IPS DF 6.9 (cell line): Measurements from ENCODE around the gene DISC1.

Experiments used
- DNase-seq: peaks from one replicate; pipeline ENCODE4 v3.0.0-alpha.2; 2013; ENCODE audit warnings: low read depth, low spot score
- H3K27ac ChIP-seq: one replicate; pipeline ENCODE4 v1.5.1; 2013; ENCODE audit warnings: low read length, control low read depth
- H3K27me3 ChIP-seq: 2 replicates; pipeline ENCODE4 v1.6.1; 2013; ENCODE audit warnings: mild to moderate bottlenecking, low read length; ENCODE audit not compliant: control insufficient read depth, insufficient read depth
- H3K36me3 ChIP-seq: 2 replicates; pipeline ENCODE4 v1.6.1; 2013; ENCODE audit warnings: low read length; ENCODE audit not compliant: control insufficient read depth, insufficient read depth
- H3K4me1 ChIP-seq: 2 replicates; pipeline ENCODE4 v1.6.1; 2013; ENCODE audit warnings: low read length; ENCODE audit not compliant: control insufficient read depth, insufficient read depth
- H3K4me3 ChIP-seq: 2 replicates; pipeline ENCODE4 v1.5.1; 2013; ENCODE audit warnings: mild to moderate bottlenecking, low read length
- H3K9me3 ChIP-seq: 2 replicates; pipeline ENCODE4 v1.6.1; 2013; ENCODE audit warnings: low read length, inconsistent platforms; ENCODE audit not compliant: control insufficient read depth, insufficient read depth
- WGBS: extraction: QIAGEN DNeasy Blood & Tissue Kit; methylation state at CpG from one replicate; pipeline ENCODE4 v1.1.7; 2013; ENCODE audit warnings: mixed read lengths, missing lambda C conversion rate; ENCODE audit not compliant: insufficient read length, insufficient coverage; 5-methylcytosine and 5-hydroxymethylcytosine counted together

DISC1 gene

DNA sequence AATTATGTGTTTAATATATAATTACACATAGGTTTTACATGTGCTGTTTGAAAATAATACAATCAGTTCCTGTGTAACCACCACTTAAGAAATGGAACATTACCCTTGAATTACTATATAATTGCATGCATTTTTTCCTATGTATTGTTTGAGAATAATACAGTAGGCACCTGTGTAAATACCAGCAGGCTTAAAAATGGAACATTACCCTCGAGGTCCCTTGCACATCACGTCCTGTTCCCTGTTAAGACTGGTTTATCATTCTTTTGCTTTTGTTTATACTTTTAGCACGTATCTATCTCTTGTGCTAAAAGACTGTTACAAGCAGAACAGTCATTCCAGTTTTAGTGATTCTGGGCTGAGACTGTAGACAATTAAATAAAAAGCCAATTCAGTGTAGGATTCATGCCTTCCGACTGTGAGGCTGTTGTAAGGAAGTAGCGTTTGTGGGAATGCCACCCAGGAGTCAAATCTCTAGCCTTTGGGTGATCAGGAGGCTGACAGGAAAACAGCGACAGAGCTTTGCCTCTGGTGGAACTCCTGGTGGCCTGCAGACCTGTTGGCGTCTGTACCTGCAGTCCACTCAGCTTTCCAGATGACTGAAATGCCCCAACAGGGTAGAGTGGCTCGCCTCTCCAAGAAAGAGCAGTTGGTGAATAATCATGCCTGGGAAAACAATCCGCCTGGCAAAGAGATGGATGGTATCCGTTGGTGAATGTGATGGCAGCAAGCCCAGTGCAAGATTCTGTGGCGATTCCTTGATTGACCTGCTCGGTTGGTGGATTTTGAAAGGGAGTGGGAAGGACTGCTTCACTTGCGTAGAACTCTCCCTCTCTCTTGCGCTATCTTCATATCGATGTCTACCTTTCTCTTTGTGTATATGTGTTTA, 58.0 kb downstream of the DISC1 start:
- Histone ChIP-seq H3K36me3 (no peaks in the 10 kb centered on the region), H3K9me3 (no peaks in the 10 kb centered on the region; the same call in 1 of the 2 replicates), H3K4me1 (no peaks in the 10 kb centered on the region), H3K27me3 (no peaks in the 10 kb centered on the region), H3K27ac (no peak overlapping the region), H3K4me3 (no peak overlapping the region)
- no CpG with 5 or more reads among the region's 15 CpGs for WGBS
- DNase-seq: no peak

GRCh38 chr1:231686384-231686783, 59.8 kb downstream of the DISC1 start:
- WGBS: no CpG with 5 or more reads among the region's 4 CpGs
- H3K4me3 ChIP-seq: no peak overlapping the region
- no peaks in the 10 kb centered on the region; the same call in 1 of the 2 replicates for H3K9me3 ChIP-seq
- DNase-seq: no peak
- 0 out of 2 replicates have a peak, but pooled peaks cover 1% of the 10 kb centered on the region for H3K4me1 ChIP-seq
- no peaks in the 10 kb centered on the region for H3K36me3 ChIP-seq
- H3K27me3 ChIP-seq: no peaks in the 10 kb centered on the region
- no peak overlapping the region for H3K27ac ChIP-seq

GRCh38 chr1:231688989-231689388, 62.4 kb downstream of the DISC1 start:
- Histone ChIP-seq H3K36me3 (no peaks in the 10 kb centered on the region), H3K9me3 (no peaks in the 10 kb centered on the region; the same call in 1 of the 2 replicates), H3K4me3 (no peak overlapping the region), H3K27ac (no peak overlapping the region), H3K27me3 (no peaks in the 10 kb centered on the region), H3K4me1 (0 out of 2 replicates have a peak, but pooled peaks cover 1% of the 10 kb centered on the region)
- DNase-seq: no peak
- WGBS: no CpG with 5 or more reads among the region's 4 CpGs

DNA sequence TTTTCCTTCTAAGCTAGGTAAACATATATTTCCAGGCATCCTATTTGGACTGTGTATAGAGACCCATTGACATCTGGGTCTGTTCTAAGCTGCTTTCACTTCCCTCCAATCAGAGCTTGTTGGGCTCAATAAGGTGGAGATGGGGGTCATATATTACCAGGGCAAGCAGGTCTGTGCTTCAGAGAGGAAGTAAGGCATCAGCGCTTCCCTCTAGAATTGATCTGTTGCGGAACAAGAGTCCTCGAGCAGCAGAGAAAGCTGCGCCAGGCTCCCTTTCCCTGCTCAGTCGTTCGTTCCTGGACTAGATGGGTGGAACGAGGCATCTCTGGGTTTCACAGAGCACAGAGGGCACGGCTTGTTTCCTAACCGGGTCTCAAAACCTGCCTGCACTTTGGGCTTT, 63.5 kb downstream of the DISC1 start:
- Histone ChIP-seq H3K36me3 (no peaks in the 10 kb centered on the region), H3K4me1 (0 out of 2 replicates have a peak, but pooled peaks cover 1% of the 10 kb centered on the region), H3K27me3 (no peaks in the 10 kb centered on the region), H3K4me3 (no peak overlapping the region), H3K9me3 (no peaks in the 10 kb centered on the region; the same call in 1 of the 2 replicates), H3K27ac (no peak overlapping the region)
- no peak for DNase-seq
- no CpG with 5 or more reads among the region's 9 CpGs for WGBS

DNA sequence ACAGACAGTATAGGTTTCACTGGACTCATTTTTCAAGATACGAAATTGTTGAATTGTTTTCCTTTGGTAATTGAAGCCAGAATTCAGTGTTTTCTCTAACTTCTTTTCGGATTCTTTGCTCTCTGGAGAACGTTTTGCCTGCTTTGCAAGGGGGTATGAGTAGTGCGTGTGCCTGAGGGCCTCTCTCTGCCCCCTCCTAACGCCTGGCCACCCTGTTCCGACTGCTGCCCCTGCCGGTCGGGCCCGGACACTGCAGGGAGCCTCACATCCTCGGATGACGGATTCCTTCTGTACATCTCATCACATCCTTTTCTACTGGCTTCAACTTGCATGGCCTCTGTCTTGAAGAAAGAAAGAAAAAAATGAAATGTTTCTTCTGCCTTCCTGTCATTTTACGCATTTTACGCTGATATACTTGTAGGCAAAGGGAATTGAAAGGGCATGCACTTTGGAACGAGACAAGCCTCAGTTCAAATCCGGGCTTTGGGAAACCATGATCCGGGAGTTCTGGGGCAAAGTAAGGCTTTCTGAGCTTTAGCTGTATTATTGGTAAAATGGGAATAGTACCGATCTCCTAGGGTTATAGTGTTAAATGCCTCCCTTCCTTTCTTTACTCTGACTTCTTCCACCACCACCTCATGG, 65.1 kb downstream of the DISC1 start:
- H3K36me3 ChIP-seq: no peaks in the 10 kb centered on the region
- H3K27me3 ChIP-seq: no peaks in the 10 kb centered on the region
- DNase-seq: peak; percentile 22
- H3K27ac ChIP-seq: no peak overlapping the region
- 0 out of 2 replicates have a peak, but pooled peaks cover 1% of the 10 kb centered on the region for H3K4me1 ChIP-seq
- no CpG with 5 or more reads among the region's 17 CpGs for WGBS
- H3K9me3 ChIP-seq: no peaks in the 10 kb centered on the region
- no peak overlapping the region for H3K4me3 ChIP-seq

DNA sequence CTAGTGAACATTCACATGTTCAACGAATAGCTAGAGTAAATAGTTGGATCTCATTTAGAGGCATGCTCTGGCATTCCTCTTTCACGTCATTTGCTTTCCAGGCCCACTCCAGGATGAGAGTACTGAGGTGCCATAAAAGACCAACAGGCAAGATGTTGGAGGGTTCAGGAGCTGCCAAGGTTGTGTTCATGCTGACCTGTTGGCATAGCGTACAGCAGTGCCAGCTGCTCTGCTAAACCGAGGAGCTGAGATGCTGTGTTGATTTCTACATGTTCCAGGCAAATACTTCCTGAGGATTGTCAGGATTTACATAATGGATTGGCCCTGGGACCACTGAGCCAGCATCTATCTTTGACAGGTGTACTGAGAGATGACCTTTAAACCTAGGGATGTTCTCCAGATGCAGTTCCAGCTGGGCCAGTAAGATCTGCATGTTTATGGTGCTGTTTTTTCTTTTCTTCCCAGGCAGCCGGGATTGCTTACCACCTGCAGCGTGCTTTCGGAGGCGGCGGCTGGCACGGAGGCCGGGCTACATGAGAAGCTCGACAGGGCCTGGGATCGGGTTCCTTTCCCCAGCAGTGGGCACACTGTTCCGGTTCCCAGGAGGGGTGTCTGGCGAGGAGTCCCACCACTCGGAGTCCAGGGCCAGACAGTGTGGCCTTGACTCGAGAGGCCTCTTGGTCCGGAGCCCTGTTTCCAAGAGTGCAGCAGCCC, 66.9 kb downstream of the DISC1 start:
- Histone ChIP-seq H3K27me3 (no peaks in the 10 kb centered on the region), H3K9me3 (no peaks in the 10 kb centered on the region), H3K27ac (no peak overlapping the region), H3K4me1 (0 out of 2 replicates have a peak, but pooled peaks cover 1% of the 10 kb centered on the region), H3K4me3 (no peak overlapping the region), H3K36me3 (no peaks in the 10 kb centered on the region)
- WGBS: no CpG with 5 or more reads among the region's 18 CpGs
- DNase-seq: no peak

GRCh38 chr1:231694075-231694431, 67.5 kb downstream of the DISC1 start:
- Histone ChIP-seq H3K4me1 (0 out of 2 replicates have a peak, but pooled peaks cover 1% of the 10 kb centered on the region), H3K9me3 (no peaks in the 10 kb centered on the region), H3K27me3 (no peaks in the 10 kb centered on the region), H3K4me3 (no peak overlapping the region), H3K27ac (no peak overlapping the region), H3K36me3 (no peaks in the 10 kb centered on the region)
- WGBS: no CpG with 5 or more reads among the region's 11 CpGs
- no peak for DNase-seq

GRCh38 chr1:231694465-231695077, 68.0 kb downstream of the DISC1 start:
- no CpG with 5 or more reads among the region's 18 CpGs for WGBS
- no peaks in the 10 kb centered on the region for H3K9me3 ChIP-seq
- no peak overlapping the region for H3K27ac ChIP-seq
- no peaks in the 10 kb centered on the region for H3K36me3 ChIP-seq
- DNase-seq: no peak
- 0 out of 2 replicates have a peak, but pooled peaks cover 1% of the 10 kb centered on the region for H3K4me1 ChIP-seq
- H3K4me3 ChIP-seq: no peak overlapping the region
- no peaks in the 10 kb centered on the region for H3K27me3 ChIP-seq

- no peaks in the 10 kb centered on the region for H3K27me3 ChIP-seq
- DNase-seq: no peak
- no peak overlapping the region for H3K27ac ChIP-seq
- H3K4me3 ChIP-seq: no peak overlapping the region
- no CpG with 5 or more reads among the region's 8 CpGs for WGBS
- no peaks in the 10 kb centered on the region for H3K36me3 ChIP-seq
- 0 out of 2 replicates have a peak, but pooled peaks cover under 1% of the 10 kb centered on the region for H3K4me1 ChIP-seq
- no peaks in the 10 kb centered on the region for H3K9me3 ChIP-seq
Observed at GRCh38 chr1:231695439-231696255, 69.1 kb downstream of the DISC1 start.
